ENCODE measurements around the gene ARHGAP22.

Gene ARHGAP22

GRCh38 chr10:48493083-48493871 is 111.6 kb downstream of the ARHGAP22 start:
- H3K4me3 ChIP-seq (replicated peaks; ENCODE audit: insufficient read depth, low read length): no peak overlapping the region
- no peaks in the 10 kb centered on the region for H3K27me3 ChIP-seq (ENCODE audit: insufficient read depth, poor library complexity, severe bottlenecking)
- peak in 1 of 2 experiments; percentile 85 for DNase-seq (ENCODE audit: low read depth in 1 of 2, low spot score in 1 of 2)
- TF ChIP-seq, protein P1, sequence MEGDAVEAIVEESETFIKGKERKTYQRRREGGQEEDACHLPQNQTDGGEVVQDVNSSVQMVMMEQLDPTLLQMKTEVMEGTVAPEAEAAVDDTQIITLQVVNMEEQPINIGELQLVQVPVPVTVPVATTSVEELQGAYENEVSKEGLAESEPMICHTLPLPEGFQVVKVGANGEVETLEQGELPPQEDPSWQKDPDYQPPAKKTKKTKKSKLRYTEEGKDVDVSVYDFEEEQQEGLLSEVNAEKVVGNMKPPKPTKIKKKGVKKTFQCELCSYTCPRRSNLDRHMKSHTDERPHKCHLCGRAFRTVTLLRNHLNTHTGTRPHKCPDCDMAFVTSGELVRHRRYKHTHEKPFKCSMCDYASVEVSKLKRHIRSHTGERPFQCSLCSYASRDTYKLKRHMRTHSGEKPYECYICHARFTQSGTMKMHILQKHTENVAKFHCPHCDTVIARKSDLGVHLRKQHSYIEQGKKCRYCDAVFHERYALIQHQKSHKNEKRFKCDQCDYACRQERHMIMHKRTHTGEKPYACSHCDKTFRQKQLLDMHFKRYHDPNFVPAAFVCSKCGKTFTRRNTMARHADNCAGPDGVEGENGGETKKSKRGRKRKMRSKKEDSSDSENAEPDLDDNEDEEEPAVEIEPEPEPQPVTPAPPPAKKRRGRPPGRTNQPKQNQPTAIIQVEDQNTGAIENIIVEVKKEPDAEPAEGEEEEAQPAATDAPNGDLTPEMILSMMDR (IDR thresholded peaks at IDR 0.05; ENCODE audit: insufficient read depth, low read length): no peak
- peak; percentile 25; the same call in 1 of the 2 replicates for TF ChIP-seq SPI1 (IDR thresholded peaks at IDR 0.05; ENCODE audit: borderline replicate concordance, low read depth)
- peak; percentile 72 for TF ChIP-seq POLR2AphosphoS5 (IDR thresholded peaks at IDR 0.05; ENCODE audit: low read depth)
- H3K27ac ChIP-seq (replicated peaks): peak overlapping the region; percentile 25

- TF ChIP-seq POLR2AphosphoS5 (IDR thresholded peaks at IDR 0.05; ENCODE audit: low read depth): no peak
- no peak for TF ChIP-seq GABPA (IDR thresholded peaks at IDR 0.05; ENCODE audit: low read depth)
- no peak for TF ChIP-seq REST (IDR thresholded peaks at IDR 0.05; ENCODE audit: insufficient replicate concordance, low read depth)
- no peak for TF ChIP-seq SPI1 (IDR thresholded peaks at IDR 0.05; ENCODE audit: borderline replicate concordance, low read depth)
- TF ChIP-seq, protein P1 (IDR thresholded peaks at IDR 0.05; ENCODE audit: insufficient read depth, low read length): no peak
- Histone ChIP-seq H3K27ac (replicated peaks) (no peak overlapping the region), H3K4me3 (replicated peaks; ENCODE audit: insufficient read depth, low read length) (no peak overlapping the region), H3K27me3 (ENCODE audit: insufficient read depth, poor library complexity, severe bottlenecking) (no peaks in the 10 kb centered on the region)
- no peak for DNase-seq (ENCODE audit: low read depth in 1 of 2, low spot score in 1 of 2)
Measured at GRCh38 chr10:48492201-48492600, 112.7 kb downstream of the ARHGAP22 start.

DNA sequence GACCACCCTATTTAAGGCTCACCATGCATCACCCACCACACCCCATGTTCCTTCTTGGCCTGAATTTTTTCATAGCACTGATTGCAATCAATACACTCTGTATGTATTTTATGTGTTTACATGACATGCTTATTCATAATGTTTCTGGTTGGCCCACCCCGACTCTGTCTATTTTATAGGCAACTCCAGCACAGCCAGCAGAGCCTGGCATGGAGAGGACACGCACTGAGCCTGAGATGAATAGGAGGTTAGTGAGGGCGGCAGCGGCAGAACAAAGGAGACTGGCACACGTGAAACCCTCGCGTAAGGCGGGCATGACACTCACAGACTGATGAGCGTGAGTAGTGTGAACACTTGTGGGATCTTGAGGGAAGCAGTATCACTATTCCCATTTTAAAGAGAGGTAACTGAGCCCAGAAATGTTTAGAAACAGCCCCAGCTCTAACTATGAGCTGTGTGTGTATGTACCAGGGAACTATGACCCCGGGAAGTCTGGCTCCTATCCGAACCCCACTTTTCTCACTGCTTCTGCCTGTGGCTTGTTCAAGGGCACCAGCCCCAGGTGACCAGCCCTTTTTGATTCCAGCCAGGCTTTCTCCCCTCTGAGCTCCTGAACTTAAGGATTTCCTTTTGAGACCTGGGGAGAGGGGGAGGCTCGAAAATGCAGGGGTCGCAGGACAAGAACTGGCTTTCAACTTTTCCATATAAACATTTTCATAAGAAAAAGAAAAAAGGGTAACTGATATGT is 113.3 kb downstream of the ARHGAP22 start:
- TF ChIP-seq, protein P1 (IDR thresholded peaks at IDR 0.05; ENCODE audit: insufficient read depth, low read length): no peak
- no peak for TF ChIP-seq GABPA (IDR thresholded peaks at IDR 0.05; ENCODE audit: low read depth)
- TF ChIP-seq POLR2AphosphoS5 (IDR thresholded peaks at IDR 0.05; ENCODE audit: low read depth): no peak
- TF ChIP-seq SPI1 (IDR thresholded peaks at IDR 0.05; ENCODE audit: borderline replicate concordance, low read depth): no peak
- TF ChIP-seq REST (IDR thresholded peaks at IDR 0.05; ENCODE audit: insufficient replicate concordance, low read depth): no peak
- no peak for DNase-seq (ENCODE audit: low read depth in 1 of 2, low spot score in 1 of 2)
- Histone ChIP-seq H3K27me3 (ENCODE audit: insufficient read depth, poor library complexity, severe bottlenecking) (no peaks in the 10 kb centered on the region), H3K27ac (replicated peaks) (no peak overlapping the region), H3K4me3 (replicated peaks; ENCODE audit: insufficient read depth, low read length) (no peak overlapping the region)
